HG03159 (cell line): Measurements from ENCODE around the gene CREB5.

Experiments used
- ATAC-seq: cut with Tn5 transposase; IDR thresholded peaks from one replicate; pipeline ENCODE4 v1.9.1; 2021; ENCODE audit warnings: mild to moderate bottlenecking, moderate library complexity; ENCODE audit not compliant: unreplicated experiment

Gene CREB5

DNA sequence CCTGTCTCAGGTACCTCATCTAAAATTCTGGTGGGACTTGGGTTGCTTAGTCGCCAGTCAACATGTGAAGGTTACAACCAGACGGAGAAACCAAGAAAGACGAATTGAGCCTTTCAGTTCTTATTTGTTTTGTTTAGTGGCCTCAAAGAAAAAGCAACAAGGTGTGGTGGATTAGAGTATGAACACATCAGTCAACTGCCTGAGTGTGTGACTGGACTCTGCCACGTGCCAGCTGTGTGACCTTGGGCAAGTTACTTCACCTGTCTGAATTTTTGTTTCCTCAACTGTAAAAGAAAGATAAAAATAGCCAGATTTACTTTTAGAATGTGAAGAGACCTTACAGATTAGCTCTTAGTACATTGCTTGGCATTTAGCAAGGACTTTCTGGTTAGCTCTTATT lies 259.2 kb downstream of the CREB5 start:
- ATAC-seq: no peak

DNA sequence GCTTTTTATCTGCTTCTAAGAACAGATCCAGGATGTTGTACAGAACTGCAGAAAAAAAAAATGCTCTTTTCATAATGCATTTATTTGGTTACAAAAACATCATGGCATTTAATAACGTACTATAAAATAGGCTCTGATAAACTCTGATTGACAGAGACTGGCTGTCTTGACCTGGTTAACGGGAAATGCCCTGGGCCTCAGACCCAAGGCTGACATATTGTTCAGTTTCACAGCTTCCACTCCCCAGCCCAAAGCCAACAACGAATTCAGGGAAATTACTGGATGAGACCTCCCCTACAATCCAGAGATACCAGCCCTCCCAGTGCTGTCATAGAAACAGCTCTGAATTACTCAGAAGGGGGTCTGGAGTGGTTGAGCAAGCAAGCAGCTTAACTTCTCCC lies 260.1 kb downstream of the CREB5 start:
- no peak for ATAC-seq

DNA sequence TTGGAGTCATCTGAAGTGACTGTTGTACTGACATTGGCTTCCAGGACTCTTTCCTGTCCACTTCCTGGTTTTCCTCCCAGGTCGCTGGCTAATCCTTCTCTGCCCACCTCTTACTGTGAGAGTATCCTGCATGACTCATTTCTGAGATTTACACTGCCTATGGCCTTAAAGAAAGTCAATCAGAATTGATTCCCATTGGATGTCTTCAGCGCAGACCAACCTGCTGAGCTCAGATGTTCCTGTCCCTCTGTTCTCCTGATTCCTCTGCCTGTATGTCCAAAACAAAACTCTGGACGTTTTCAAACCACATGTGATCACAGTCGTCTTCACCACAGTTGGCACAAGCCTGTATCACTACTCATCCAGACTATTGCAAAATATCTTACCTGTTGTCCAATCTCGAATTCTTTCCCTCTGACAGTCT lies 262.1 kb downstream of the CREB5 start:
- no peak for ATAC-seq

DNA sequence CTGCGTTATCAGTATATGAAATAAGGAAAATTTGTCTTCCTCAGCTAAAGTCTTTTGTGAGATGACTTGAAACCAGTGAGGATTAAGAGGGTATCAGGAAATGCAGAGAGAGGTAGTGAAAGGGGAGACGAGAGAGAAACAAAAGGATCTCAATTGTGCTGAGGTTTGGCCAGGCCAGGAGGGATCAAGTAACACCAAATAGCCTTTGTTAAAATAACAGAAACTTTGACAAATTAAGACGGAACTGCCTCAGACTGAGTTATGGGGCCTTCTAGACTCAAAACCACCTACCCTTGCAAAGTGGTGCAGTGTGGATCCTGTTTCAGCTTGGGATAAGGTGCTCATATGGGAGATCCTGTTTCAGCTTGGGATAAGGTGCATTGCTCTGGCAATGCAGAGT lies 263.1 kb downstream of the CREB5 start:
- no peak for ATAC-seq

DNA sequence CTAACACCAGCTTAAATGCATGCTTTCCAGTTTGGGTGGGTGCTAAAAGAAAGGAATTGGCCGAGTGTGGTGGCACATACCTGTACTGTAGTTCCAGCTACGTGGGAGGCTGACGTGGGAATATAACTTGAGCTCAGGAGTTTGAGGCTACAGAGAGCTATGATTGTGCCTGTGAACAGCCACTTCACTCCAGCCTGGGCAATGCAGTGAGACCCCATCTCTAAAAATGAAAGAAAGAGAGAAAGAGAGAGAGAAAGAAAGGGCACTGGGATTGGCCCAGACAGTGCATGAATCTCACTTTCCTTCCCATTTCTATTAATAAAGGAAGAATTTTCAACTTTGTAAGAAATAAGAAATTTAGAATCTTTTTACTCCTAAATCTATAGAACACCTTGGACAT lies 265.4 kb downstream of the CREB5 start:
- ATAC-seq: no peak

DNA sequence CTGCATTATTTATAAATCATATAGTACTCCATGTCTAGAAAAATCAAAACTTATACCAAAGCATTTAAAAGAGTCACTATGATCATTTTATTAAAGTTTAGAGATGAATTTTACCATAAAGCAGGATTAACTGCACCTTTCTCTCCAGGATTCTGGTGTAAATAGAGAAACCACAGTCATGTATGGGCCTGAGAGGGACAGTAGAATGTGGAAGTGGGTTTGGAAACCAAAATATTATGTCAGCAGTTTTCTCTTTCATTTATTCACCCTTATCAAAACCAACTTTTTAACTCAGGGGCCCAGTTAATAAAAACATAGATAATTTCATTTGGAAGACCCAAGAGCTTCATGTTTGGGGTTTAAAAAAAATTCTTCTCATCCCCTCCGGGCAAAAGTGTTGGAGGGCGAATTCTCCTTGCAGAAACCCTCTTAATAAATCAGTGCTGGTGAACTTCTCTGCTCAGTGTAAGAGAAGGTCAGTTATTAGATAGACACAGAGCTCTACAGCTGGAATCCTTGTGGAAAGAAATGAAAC lies 266.2 kb downstream of the CREB5 start:
- no peak for ATAC-seq

DNA sequence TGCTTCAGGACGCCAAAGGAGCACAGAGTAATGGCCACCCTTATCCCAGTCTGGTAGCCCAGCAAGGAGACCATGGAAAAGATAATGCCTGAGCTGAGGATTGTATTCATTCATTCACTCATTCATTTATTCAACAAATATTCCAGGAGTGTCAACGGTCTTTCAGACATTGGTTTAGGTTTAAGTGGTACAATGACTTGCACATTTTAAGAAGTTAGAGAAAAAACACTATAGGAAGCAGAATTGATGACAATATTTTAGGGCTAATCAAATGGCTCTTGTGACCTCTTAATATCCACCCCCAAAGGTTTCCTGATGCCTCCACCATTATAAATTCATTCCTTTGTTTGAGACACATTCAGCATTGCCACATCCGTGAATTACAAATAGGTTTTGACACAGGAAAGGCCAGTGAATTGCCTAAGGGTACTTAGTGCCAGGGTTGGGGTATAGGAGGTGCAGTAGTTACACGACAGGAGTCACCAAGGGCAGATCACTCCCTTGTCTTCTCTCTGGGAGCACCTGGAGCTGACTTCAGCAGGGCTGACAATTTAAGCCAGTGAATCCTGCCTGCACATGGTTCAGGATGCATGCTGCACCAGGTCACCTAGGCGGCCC lies 269.5 kb downstream of the CREB5 start:
- no peak for ATAC-seq

DNA sequence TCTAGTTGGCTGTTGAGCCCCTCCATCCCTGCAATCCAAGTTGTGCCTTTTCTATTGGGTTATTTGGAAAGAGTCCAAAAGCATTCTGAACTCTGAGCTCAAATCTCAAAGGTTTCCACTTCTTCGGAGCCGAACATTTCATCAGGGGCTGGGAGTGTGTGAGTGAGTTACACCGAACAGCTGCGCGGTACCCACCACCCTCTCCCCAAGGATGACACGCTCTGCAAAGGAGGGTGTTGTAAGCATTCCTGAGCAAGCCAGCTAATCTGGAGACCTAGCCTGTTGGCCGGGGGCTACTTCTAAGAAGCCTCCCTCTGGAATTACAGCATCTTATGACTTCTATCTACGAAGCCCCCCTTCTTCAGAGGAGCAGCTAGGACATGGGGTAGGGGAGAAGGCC lies 270.5 kb downstream of the CREB5 start:
- ATAC-seq: no peak

DNA sequence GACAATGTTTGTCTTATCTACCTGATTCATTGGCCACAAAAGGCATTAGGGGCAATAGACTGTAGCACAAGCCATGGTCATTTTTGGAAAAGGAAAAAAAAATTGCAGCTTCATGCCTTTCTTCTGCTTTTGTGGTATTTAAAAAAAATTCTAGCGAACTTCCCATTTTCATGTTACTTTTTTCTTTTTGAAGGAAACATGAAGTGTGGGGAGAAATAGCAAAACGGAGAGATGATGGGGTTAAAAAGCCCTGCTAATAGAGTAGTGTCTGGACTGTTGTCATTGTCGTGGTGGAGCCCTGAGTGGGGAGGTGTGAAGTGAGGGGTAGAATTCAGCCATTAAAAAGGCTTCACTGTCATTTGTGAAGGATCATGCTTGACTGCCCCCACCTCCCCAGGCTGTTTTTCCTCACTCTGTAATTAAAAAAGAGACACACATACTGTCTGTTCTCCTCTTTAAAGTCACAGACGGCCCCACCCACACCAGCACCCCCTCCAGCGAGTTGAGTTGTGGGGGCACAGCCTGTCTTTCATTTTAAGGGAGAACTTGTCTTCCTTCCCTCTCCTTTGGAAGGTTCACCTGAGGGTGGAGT lies 272.4 kb downstream of the CREB5 start:
- ATAC-seq: no peak

DNA sequence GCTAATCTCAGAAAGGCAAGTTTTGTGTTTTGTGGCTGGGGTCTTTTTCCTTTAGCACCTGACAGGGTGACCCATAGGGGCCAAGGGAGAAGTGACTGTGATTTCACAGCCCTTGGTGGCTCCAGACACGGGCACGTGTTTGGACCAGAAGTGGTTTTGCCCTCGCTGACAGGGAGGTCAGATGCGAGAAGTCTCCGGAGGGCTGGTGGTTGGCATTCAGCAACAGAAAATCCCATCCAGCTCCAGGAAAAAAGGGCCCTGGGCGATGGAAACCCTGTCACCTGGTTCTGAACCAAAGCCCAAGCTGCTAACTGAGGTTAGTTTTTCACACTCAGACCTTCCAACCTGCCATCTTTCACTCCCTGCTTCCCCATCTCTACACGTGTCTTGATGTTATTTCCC lies 272.9 kb downstream of the CREB5 start:
- no peak for ATAC-seq

DNA sequence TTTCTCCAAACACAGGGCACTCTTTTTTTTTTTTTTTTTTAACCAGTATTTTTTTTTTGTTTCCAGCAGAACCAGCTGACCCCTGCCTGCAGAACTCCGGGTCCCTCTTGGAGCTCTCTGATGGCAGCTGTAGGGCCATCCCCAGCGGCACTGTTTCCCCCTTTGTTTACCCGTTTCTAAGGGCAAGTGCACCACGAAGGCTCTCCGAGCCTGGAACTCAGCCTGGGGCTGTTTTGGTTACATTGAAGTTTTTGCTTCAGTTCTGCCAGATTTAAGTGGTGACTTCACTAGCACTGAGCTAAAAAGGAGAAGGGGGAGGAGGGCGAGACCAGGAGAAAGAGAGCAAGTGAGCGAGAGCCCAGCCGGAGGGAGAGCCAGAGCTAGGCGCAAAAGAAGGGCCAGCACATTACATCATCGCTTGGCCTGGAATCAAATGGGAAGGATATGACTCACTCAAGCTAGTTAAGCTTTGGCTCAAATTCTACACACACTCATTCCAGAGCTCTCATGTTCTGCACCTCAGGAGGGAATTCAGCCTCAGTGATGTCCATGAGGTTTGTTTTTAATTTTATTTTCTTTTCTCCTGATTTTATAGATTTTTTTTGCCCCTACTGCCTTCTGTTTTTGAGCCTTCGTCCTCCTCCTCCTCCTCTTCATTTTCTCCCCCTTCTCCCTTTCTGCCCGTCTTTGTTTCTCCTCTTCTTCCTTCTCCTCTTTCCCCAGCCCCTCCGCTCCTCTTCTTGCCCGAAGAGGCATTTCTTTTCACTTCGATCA lies 273.5 kb downstream of the CREB5 start:
- ATAC-seq: peak; percentile 53

DNA sequence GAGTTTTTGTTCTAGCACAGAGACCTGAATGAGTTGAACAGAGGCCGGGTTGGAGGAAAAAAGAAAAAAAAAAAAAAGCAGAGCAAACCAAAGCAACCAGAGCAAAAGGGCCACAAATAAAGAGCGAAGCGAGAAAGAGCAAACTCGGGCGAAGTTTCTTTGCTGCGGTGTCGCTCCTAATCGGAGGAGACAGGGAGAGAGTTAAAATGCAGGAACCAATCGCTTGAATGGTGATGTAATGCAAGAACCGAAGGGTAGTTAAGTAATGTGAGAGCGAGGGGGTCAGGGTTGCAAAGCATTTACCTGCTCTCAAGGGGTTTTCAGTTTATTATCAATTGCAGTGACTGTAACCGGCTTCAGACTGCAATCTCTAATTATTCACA lies 274.1 kb downstream of the CREB5 start:
- no peak for ATAC-seq

DNA sequence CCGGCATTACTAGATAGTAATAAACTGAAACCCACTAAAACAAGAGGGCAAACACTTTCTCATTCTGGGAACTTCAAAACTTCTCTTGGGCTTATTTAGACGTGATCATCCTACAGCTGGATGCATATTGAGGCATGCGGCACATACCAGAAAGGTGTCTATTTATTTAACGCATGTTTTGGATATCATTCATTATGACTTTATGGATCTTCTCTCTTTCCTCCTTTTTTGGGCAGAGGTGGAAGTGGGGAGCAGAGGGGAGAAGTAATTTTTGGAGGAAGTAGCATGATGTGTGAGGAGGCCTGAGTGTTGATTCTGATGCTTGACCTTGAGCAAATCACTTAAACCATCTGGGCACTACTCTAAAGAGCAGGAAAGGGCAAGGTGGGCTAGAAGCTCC lies 275.2 kb downstream of the CREB5 start:
- ATAC-seq: no peak

DNA sequence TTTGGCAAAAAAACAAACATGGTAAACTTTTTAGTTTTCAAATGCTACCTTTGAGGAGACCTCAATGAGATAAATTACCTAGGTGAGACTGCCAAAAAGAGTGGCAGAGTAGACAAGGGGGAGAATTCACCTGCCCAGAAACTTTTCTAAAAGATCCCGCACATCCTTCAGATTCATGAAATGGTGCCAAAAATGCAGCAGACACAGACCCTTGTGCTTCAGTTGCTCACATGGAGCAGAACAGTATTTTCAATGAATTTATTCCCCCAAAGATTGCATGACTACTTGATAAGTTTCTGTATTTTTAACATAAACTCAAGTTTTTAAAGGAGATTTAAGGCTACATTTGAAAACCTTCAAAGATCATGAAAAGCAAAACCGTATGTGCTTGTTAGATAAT lies 275.9 kb downstream of the CREB5 start:
- ATAC-seq: no peak

DNA sequence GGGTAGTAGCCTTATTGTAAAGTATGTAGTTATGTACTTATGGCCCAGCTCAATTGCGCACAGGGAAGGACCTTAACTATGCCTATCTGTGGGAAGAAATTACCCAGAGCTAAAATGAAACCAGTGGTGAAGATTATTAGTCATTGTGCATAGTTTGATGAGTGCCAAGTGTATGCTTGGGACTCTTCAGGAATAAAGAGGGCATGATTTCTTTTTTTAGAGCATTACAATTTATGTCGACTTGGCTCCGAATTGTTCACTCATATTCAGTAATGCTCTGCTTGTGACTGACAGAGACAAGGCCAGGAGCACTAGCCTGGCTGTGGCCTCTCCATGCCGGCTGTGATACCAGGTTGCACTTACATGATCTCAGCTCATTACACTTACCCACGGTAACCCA lies 276.3 kb downstream of the CREB5 start:
- no peak for ATAC-seq

DNA sequence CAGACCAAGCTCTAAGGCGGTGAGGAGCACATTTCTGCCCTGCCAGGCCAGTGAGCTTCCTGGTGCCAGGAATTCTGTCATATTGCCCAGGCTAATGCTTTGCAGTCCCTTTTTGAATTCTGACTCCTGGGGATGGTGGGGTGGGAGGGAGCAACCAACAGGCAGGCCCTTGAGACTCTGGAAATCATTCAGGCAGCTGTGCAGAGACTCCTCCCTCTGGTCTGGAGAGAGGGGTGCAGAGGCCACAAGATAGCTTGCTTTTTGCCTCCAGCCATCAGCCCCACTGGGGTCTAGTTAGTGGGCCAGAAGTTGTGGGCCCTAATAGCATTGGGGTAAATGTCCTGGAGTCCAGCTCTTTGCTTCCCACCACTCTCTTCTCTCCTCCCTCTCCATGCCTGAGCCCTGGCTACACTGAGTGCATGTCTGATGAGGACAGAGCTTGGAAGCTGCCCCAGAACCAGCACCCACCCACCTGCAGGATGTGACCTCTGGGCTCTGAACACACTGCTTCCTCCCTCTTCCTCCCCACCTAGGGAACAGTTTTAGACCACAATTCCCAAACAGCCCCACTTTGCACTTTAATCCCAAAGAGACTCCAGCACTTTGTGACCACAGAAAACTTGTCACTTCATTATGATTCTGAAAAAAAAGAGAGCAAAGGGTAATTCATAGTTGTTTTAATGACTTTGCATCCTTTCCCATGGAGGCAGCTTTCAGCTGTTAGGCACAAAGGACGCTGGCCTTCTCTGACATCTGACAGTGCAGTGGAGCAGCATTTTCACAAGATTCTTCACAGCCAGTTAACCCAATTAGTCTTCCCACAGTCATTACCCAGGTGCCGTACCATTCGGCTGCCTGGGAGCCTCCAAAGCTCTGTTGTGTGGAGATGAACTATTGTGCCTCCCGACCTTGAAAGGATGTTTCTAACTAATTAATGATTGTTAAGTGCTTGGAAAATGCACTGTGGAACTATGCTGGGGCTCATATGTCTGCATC lies 283.3 kb downstream of the CREB5 start:
- no peak for ATAC-seq

DNA sequence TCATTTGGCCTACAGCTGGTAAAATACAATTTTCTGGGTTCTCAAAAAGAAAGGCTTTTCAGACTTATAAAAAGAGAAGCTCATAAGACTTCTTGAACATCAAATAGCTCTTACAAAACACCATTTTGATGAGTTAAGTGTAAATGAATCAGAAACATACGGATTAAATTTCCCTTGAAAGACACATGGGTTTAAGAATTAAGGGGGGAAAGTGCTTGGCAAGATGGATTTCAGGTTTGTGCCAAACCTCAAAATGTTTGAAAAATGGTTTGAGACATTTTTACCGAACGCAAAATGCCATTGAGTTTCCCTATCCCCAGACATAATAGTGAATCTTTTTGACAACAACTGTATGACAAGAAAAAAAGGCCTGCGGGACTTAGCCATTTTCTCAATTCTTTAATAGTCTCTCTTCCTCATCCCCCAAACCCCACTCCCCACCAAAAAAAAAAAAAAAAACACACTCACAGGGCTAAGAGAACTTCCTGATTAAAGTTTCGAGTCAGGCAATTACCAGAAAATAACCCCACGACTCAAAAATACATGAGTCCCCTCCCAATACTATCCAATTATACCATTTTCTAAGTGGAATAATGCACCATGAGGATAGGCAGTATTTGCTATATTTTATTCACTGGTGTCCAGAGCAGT lies 285.7 kb downstream of the CREB5 start:
- ATAC-seq: no peak

DNA sequence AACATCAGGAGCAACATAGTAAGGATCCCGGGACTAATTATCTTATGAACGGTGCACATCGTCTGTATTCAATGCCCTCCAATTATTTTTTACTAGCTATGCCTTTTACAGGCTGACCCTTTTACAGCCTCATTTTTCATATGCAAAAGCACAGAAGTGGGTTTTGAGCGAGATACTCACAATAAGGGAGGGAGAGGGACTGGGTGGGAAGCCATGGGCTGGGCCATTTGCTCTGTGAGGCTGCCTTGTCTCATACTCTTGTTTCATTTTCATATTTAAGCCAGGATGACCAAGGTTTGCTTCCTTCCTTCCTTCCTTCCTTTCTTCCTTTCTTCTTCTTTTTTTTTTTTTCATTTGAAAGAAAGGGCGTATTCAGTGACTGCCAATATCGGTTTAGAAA lies 286.5 kb downstream of the CREB5 start:
- no peak for ATAC-seq

DNA sequence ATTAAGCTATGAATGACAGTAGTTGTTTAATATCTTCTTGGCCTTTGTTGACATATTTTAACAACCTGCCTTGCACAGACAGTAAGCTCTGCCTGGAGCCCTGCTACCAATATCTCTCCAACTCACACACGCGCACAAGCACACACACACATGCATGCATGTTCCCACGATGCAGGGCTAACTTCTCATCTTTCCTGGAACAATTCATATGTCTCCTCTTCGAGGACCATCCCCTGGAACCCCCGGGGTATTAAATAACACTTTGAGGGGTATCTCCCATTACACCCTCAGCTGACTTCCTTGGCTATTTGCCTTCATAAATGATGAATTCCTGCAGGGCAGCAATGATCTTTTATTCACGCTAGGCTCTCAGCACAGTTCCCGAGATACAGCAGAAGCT lies 287.8 kb downstream of the CREB5 start:
- no peak for ATAC-seq

DNA sequence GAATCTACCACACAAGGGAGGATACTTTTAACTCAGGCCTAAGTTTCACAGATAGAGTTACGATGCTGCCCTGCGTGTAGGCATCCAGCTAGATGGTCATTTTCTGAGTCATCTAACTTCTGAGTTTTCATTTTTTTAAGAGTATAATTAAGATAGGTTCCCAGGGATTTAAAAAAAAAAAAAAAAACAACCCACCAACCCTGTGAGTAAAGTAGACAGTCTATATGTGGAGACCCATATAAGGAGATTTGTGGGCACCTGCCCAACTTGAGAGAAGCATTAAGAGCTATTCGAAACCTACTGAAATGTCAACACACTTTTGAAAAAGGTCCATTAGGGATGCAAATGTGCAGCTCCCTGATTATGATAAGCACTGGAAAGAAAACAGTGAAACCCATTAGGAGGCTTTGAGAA lies 288.5 kb downstream of the CREB5 start:
- ATAC-seq: no peak
